Astrocyte (in vitro differentiated cells and primary cell): ENCODE measurements around the gene PBXIP1. TPM values are rescaled to one million over a fixed set of nuclear protein-coding genes. Genes with fewer than 3 reads are reported as not detected.
"Not testable (repeated sequence)": the region's sequence is repeated elsewhere in the genome, so short reads cannot be mapped to it uniquely, and the experiment has no call there.

Experiments used
- DNase-seq: peaks from one replicate; pipeline ENCODE4 v3.0.0-alpha.2; 2010; ENCODE audit warnings: low read depth
- FAIRE-seq: peaks from 2 replicates; lab custom pipeline; 2011; peaks lifted over from hg19 to GRCh38; lab: Jason Lieb, UNC
- H2AFZ ChIP-seq: 2 replicates; pipeline ENCODE4 v1.6.0; 2012; ENCODE audit warnings: low read depth, low read length, inconsistent platforms
- H3K27ac ChIP-seq: 2 replicates; pipeline ENCODE4 v1.5.1; 2011; ENCODE audit warnings: low read depth, low read length, inconsistent platforms
- H3K27me3 ChIP-seq: 2 replicates; pipeline ENCODE4 v1.6.0; 2011; ENCODE audit warnings: low read length, inconsistent platforms; ENCODE audit not compliant: insufficient read depth
- H3K36me3 ChIP-seq: 2 replicates; pipeline ENCODE4 v1.5.1; 2011; ENCODE audit warnings: low read length, inconsistent platforms; ENCODE audit not compliant: insufficient read depth
- H3K4me1 ChIP-seq: 2 replicates; pipeline ENCODE4 v1.5.1; 2011; ENCODE audit warnings: low read length, inconsistent platforms; ENCODE audit not compliant: insufficient read depth
- H3K4me2 ChIP-seq: 2 replicates; pipeline ENCODE4 v1.6.0; 2012; ENCODE audit warnings: low read length, inconsistent platforms
- H3K4me3 ChIP-seq: 2 replicates; pipeline ENCODE4 v1.5.1; 2011; ENCODE audit warnings: low read depth, mild to moderate bottlenecking, low read length, inconsistent platforms; ENCODE audit not compliant: insufficient read depth
- H3K79me2 ChIP-seq: 2 replicates; pipeline ENCODE4 v1.6.0; 2012; ENCODE audit warnings: mild to moderate bottlenecking, low read length, inconsistent platforms; ENCODE audit not compliant: insufficient read depth
- H3K9ac ChIP-seq: 2 replicates; pipeline ENCODE4 v1.6.0; 2012; ENCODE audit warnings: mild to moderate bottlenecking, low read length, inconsistent platforms
- H3K9me3 ChIP-seq: 2 replicates; pipeline ENCODE4 v1.5.1; 2012; ENCODE audit warnings: low read depth, mild to moderate bottlenecking, low read length, inconsistent platforms; ENCODE audit not compliant: insufficient read depth
- H4K20me1 ChIP-seq: 2 replicates; pipeline ENCODE4 v1.6.0; 2012; ENCODE audit warnings: low read length, inconsistent platforms; ENCODE audit not compliant: insufficient read depth
- H3K27ac Mint-ChIP-seq: one replicate; pipeline ENCODE4 v1.8.0; 2021; ENCODE audit warnings: mild to moderate bottlenecking, mixed read lengths; ENCODE audit not compliant: unreplicated experiment
- H3K27me3 Mint-ChIP-seq: one replicate; pipeline ENCODE4 v1.8.0; 2021; ENCODE audit warnings: low read depth, mixed read lengths; ENCODE audit not compliant: unreplicated experiment
- H3K36me3 Mint-ChIP-seq: one replicate; pipeline ENCODE4 v1.8.0; 2021; ENCODE audit warnings: low read depth, mixed read lengths; ENCODE audit not compliant: unreplicated experiment
- H3K4me1 Mint-ChIP-seq: one replicate; pipeline ENCODE4 v1.8.0; 2021; ENCODE audit warnings: low read depth, mixed read lengths; ENCODE audit not compliant: unreplicated experiment
- H3K4me3 Mint-ChIP-seq: one replicate; pipeline ENCODE4 v1.8.0; 2021; ENCODE audit warnings: mild to moderate bottlenecking, moderate library complexity, mixed read lengths; ENCODE audit not compliant: unreplicated experiment
- H3K9me3 Mint-ChIP-seq: one replicate; pipeline ENCODE4 v1.8.0; 2021; ENCODE audit warnings: mild to moderate bottlenecking, mixed read lengths; ENCODE audit not compliant: unreplicated experiment
- CTCF ChIP-seq: IDR thresholded peaks from 2 replicates; pipeline ENCODE4 v1.5.1; 2011; ENCODE audit warnings: low read depth, mild to moderate bottlenecking, inconsistent platforms, low read length, moderate library complexity; ENCODE audit not compliant: insufficient read depth
- EZH2 ChIP-seq: IDR thresholded peaks from 2 replicates; pipeline ENCODE4 v1.6.1; 2012; ENCODE audit warnings: mild to moderate bottlenecking, low read length, inconsistent platforms; ENCODE audit not compliant: insufficient read depth
- total RNA-seq: library from RNA; stranded (reverse); gene quantifications from 2 replicates; pipeline ENCODE4 v1.2.1, GENCODE V29; 2021

The PBXIP1 gene
- total RNA-seq, 1 donor from 2014 or later, result 89.2 TPM

GRCh38 chr1:154996966-154997701, 41.2 kb upstream of the PBXIP1 start:
- Histone ChIP-seq H3K4me2 (no peak overlapping the region), H3K9ac (no peak overlapping the region), H3K9me3 (no peaks in the 10 kb centered on the region), H4K20me1 (no peaks in the 10 kb centered on the region), H3K4me3 (no peak overlapping the region), H2AFZ (no peak overlapping the region), H3K4me1 (peaks cover 20% of the 10 kb centered on the region), H3K36me3 (no peaks in the 10 kb centered on the region), H3K27me3 (no peaks in the 10 kb centered on the region), H3K27ac (no peak overlapping the region), H3K79me2 (no peaks in the 10 kb centered on the region)
- peaks cover 2% of the 10 kb centered on the region for H3K36me3 Mint-ChIP-seq
- TF ChIP-seq CTCF, result no peak
- TF ChIP-seq EZH2, result no peak
- FAIRE-seq (no peak), DNase-seq (no peak)
- H3K4me3 Mint-ChIP-seq, result no peak overlapping the region
- H3K27ac Mint-ChIP-seq, result no peak overlapping the region
- H3K4me1 Mint-ChIP-seq, result peaks cover 32% of the 10 kb centered on the region
- no peaks in the 10 kb centered on the region for H3K9me3 Mint-ChIP-seq
- no peaks in the 10 kb centered on the region for H3K27me3 Mint-ChIP-seq

- FAIRE-seq, H4K20me1 ChIP-seq, H3K9me3 Mint-ChIP-seq, H3K4me2 ChIP-seq, H3K9me3 ChIP-seq, H3K36me3 ChIP-seq, H3K9ac ChIP-seq, H3K4me3 ChIP-seq, H3K79me2 ChIP-seq, H2AFZ ChIP-seq, H3K27ac ChIP-seq, H3K36me3 Mint-ChIP-seq, H3K27me3 ChIP-seq, H3K27me3 Mint-ChIP-seq: not testable (repeated sequence)
- DNase-seq, result peak; percentile 75
- Mint-ChIP-seq H3K4me3 (peak overlapping the region; percentile 2), H3K27ac (peak overlapping the region; percentile 82), H3K4me1 (peaks cover 32% of the 10 kb centered on the region)
- TF ChIP-seq CTCF, result peak; percentile 68
- peaks cover 16% of the 10 kb centered on the region for H3K4me1 ChIP-seq
Observed at GRCh38 chr1:154995301-154995983, 39.5 kb upstream of the PBXIP1 start.

- no peaks in the 10 kb centered on the region for H3K27me3 ChIP-seq
- FAIRE-seq (no peak), DNase-seq (no peak)
- TF ChIP-seq CTCF, result no peak
- no peak for TF ChIP-seq EZH2
- H3K27ac Mint-ChIP-seq, result peak overlapping the region; percentile 84
- H3K4me2 ChIP-seq, result no peak overlapping the region
- H3K4me1 ChIP-seq, result peaks cover 8% of the 10 kb centered on the region
- H2AFZ ChIP-seq, result no peak overlapping the region
- H3K79me2 ChIP-seq, result peaks cover 5% of the 10 kb centered on the region
- H3K4me3 Mint-ChIP-seq, result no peak overlapping the region
- H3K9ac ChIP-seq, result no peak overlapping the region
- H3K9me3 ChIP-seq, result no peaks in the 10 kb centered on the region
- peaks cover 3% of the 10 kb centered on the region for H3K36me3 Mint-ChIP-seq
- H3K27ac ChIP-seq, result no peak overlapping the region
- peaks cover 9% of the 10 kb centered on the region for H4K20me1 ChIP-seq
- no peaks in the 10 kb centered on the region for H3K27me3 Mint-ChIP-seq
- H3K4me1 Mint-ChIP-seq, result peaks cover 26% of the 10 kb centered on the region
- no peak overlapping the region for H3K4me3 ChIP-seq
- no peaks in the 10 kb centered on the region for H3K9me3 Mint-ChIP-seq
- H3K36me3 ChIP-seq, result peaks cover 4% of the 10 kb centered on the region
Observed at GRCh38 chr1:154994591-154994990, 38.7 kb upstream of the PBXIP1 start.
